H1 (cell line): Measurements from ENCODE around the gene L3MBTL4. TPM values are rescaled to one million over a fixed set of nuclear protein-coding genes. Genes with fewer than 3 reads are reported as not detected.

Experiments used
- CTCF ChIA-PET: fragments of 300-600 bp; sonication (Branson Sonifier 250); formaldehyde crosslinking; loops from one replicate; lab custom pipeline; 2021; ENCODE audit not compliant: partially characterized antibody; lab: Charles Lee
- POLR2A ChIA-PET: fragments of 300-600 bp; sonication (Branson Sonifier 250); formaldehyde crosslinking; loops from one replicate; lab custom pipeline; 2021; ENCODE audit warnings: inconsistent platforms; ENCODE audit not compliant: partially characterized antibody; lab: Charles Lee
- DNase-seq, 2 experiments: peaks; one replicate each; pipeline versions ENCODE4 v3.0.0 to v3.0.0-alpha.2; 2010 to 2022; ENCODE audit warnings: low spot score in 2 of 2, low read depth in 1 of 2, mixed read lengths in 1 of 2
- FAIRE-seq: peaks from 2 replicates; lab custom pipeline; 2011; peaks lifted over from hg19 to GRCh38; lab: Jason Lieb, UNC
- H2AFZ ChIP-seq: 2 replicates; pipeline ENCODE4 v1.8.1; 2012; ENCODE audit warnings: low read length, inconsistent platforms
- H2AK5ac ChIP-seq: 2 replicates; pipeline ENCODE4 v1.6.1; 2013; ENCODE audit warnings: low read depth, low read length
- H2BK120ac ChIP-seq: replicated peaks from 2 replicates; pipeline ENCODE3; 2013; ENCODE audit warnings: low read depth, low read length, inconsistent platforms
- H2BK12ac ChIP-seq: 2 replicates; pipeline ENCODE4 v1.6.1; 2013; ENCODE audit warnings: low read depth, low read length
- H2BK15ac ChIP-seq: 2 replicates; pipeline ENCODE4 v1.6.1; 2013; ENCODE audit warnings: low read length
- H2BK20ac ChIP-seq: 2 replicates; pipeline ENCODE4 v1.6.1; 2013; ENCODE audit warnings: low read length
- H2BK5ac ChIP-seq: 2 replicates; pipeline ENCODE4 v1.6.1; 2013; ENCODE audit warnings: low read depth, low read length
- H3K14ac ChIP-seq: 2 replicates; pipeline ENCODE4 v1.6.1; 2013; ENCODE audit warnings: inconsistent platforms; ENCODE audit not compliant: insufficient read length
- H3K18ac ChIP-seq: 2 replicates; pipeline ENCODE4 v1.6.1; 2013; ENCODE audit warnings: low read length; ENCODE audit errors: extremely low read depth
- H3K23ac ChIP-seq: 2 replicates; pipeline ENCODE4 v1.6.1; 2013; ENCODE audit warnings: inconsistent platforms; ENCODE audit not compliant: insufficient read length
- H3K23me2 ChIP-seq: 2 replicates; pipeline ENCODE4 v1.6.1; 2013; ENCODE audit warnings: low read depth, low read length
- H3K27ac ChIP-seq: 2 replicates; pipeline ENCODE4 v1.6.1; 2011; ENCODE audit warnings: low read depth, low read length, inconsistent platforms
- H3K27me3 ChIP-seq, 4 experiments: replicated peaks in 1 of 4; 1 replicate in 1 of 4; 2 replicates in 3 of 4; pipeline versions ENCODE4 v1.6.1 to v1.8.1; 2011 to 2013; ENCODE audit warnings: low read length in 3 of 4, mild to moderate bottlenecking in 3 of 4, inconsistent platforms in 2 of 4, mixed read lengths in 2 of 4, moderate library complexity in 1 of 4; ENCODE audit not compliant: control insufficient read depth in 3 of 4, insufficient read depth in 3 of 4; ENCODE audit errors: extremely low read depth in 1 of 4
- H3K36me3 ChIP-seq, 4 experiments: 2 replicates each; pipeline versions ENCODE4 v1.6.1 to v1.8.1; 2011 to 2013; ENCODE audit warnings: mild to moderate bottlenecking in 4 of 4, low read length in 3 of 4, moderate library complexity in 2 of 4, control low read depth in 1 of 4, inconsistent platforms in 1 of 4; ENCODE audit not compliant: insufficient read depth in 4 of 4, control insufficient read depth in 2 of 4
- H3K4ac ChIP-seq: replicated peaks from 2 replicates; pipeline ENCODE3; 2013; ENCODE audit warnings: low read length, low read depth, mixed read lengths, inconsistent platforms; ENCODE audit not compliant: insufficient read length
- H3K4me1 ChIP-seq, 4 experiments: replicated peaks in 1 of 4; 1 replicate in 1 of 4; 2 replicates in 3 of 4; pipeline versions ENCODE4 v1.6.1 to v1.8.1; 2011 to 2013; ENCODE audit warnings: low read length in 3 of 4, inconsistent platforms in 2 of 4, mixed read lengths in 1 of 4; ENCODE audit not compliant: insufficient read depth in 4 of 4, control insufficient read depth in 3 of 4
- H3K4me2 ChIP-seq, 2 experiments: 2 replicates each; pipeline versions ENCODE4 v1.6.1 to v1.8.1; 2011 to 2013; ENCODE audit warnings: low read depth in 2 of 2, low read length in 2 of 2, control low read depth in 1 of 2, inconsistent platforms in 1 of 2, mild to moderate bottlenecking in 1 of 2; ENCODE audit not compliant: insufficient read depth in 1 of 2
- H3K4me3 ChIP-seq, 4 experiments: fragments of 200-600, 300-600 bp in 1 of 4; sonication (generic), shearing (Covaris generic), sonication (Bioruptor Twin) in 1 of 4; 2 replicates each; pipeline versions ENCODE4 v1.5.1 to v1.8.1; 2011 to 2016; ENCODE audit warnings: low read length in 4 of 4, low read depth in 3 of 4, control low read depth in 2 of 4, inconsistent platforms in 2 of 4, mild to moderate bottlenecking in 2 of 4, mixed read lengths in 1 of 4, moderate library complexity in 1 of 4; ENCODE audit not compliant: insufficient read depth in 2 of 4; ENCODE audit errors: extremely low read depth in 1 of 4
- H3K56ac ChIP-seq: replicated peaks from 2 replicates; pipeline ENCODE3; 2013; ENCODE audit warnings: low read depth, mild to moderate bottlenecking, mixed read lengths, low read length, inconsistent platforms; ENCODE audit not compliant: insufficient read length
- H3K79me1 ChIP-seq: 2 replicates; pipeline ENCODE4 v1.6.1; 2013; ENCODE audit warnings: low read depth, low read length, control low read depth
- H3K79me2 ChIP-seq, 2 experiments: 2 replicates each; pipeline versions ENCODE4 v1.6.1 to v1.8.1; 2012 to 2013; ENCODE audit warnings: low read length in 2 of 2, mild to moderate bottlenecking in 2 of 2, inconsistent platforms in 1 of 2; ENCODE audit not compliant: insufficient read depth in 2 of 2, control insufficient read depth in 1 of 2
- H3K9ac ChIP-seq, 4 experiments: replicated peaks in 1 of 4; 1 replicate in 1 of 4; 2 replicates in 3 of 4; pipeline versions ENCODE4 v1.6.1 to v1.8.1; 2011 to 2013; ENCODE audit warnings: low read depth in 3 of 4, low read length in 3 of 4, control low read depth in 2 of 4, mild to moderate bottlenecking in 2 of 4, moderate library complexity in 2 of 4, inconsistent platforms in 1 of 4; ENCODE audit errors: extremely low read depth in 1 of 4
- H3K9me3 ChIP-seq, 2 experiments: 2 replicates each; pipeline versions ENCODE4 v1.6.1 to v1.8.1; 2012 to 2013; ENCODE audit warnings: mild to moderate bottlenecking in 2 of 2, moderate library complexity in 2 of 2, control low read depth in 1 of 2, inconsistent platforms in 1 of 2, low read depth in 1 of 2, low read length in 1 of 2, mixed read lengths in 1 of 2; ENCODE audit not compliant: insufficient read depth in 2 of 2
- H4K20me1 ChIP-seq, 2 experiments: replicated peaks in 1 of 2; 2 replicates each; pipeline versions ENCODE3 to v1.8.1; 2011 to 2013; ENCODE audit warnings: inconsistent platforms in 2 of 2, low read length in 2 of 2, mild to moderate bottlenecking in 1 of 2; ENCODE audit not compliant: insufficient read depth in 2 of 2, control insufficient read depth in 1 of 2
- H4K5ac ChIP-seq: 2 replicates; pipeline ENCODE4 v1.6.1; 2013; ENCODE audit warnings: low read length, low read depth, mixed read lengths, inconsistent platforms; ENCODE audit not compliant: insufficient read length
- H4K8ac ChIP-seq: 2 replicates; pipeline ENCODE4 v1.8.0; 2013; ENCODE audit warnings: mild to moderate bottlenecking, moderate library complexity, low read length, inconsistent platforms; ENCODE audit not compliant: insufficient read depth; ENCODE audit errors: extremely low read depth
- H4K91ac ChIP-seq: replicated peaks from 2 replicates; pipeline ENCODE3; 2013; ENCODE audit warnings: low read length, mixed read lengths, inconsistent platforms; ENCODE audit not compliant: insufficient read length
- CEBPB ChIP-seq: IDR thresholded peaks from 2 replicates; pipeline ENCODE4 v1.6.1; 2012; ENCODE audit warnings: low read depth, low read length
- CHD1 ChIP-seq: IDR thresholded peaks from 2 replicates; pipeline ENCODE4 v1.6.1; 2012; ENCODE audit warnings: low read depth, low read length, improper control_type of control experiment
- EP300 ChIP-seq, 2 experiments: IDR thresholded peaks; 1 replicate in 1 of 2; 2 replicates in 1 of 2; pipeline ENCODE4 v1.6.1; 2011 to 2012; ENCODE audit warnings: low read depth in 2 of 2, low read length in 2 of 2, mild to moderate bottlenecking in 2 of 2, borderline replicate concordance in 1 of 2, inconsistent platforms in 1 of 2, moderate library complexity in 1 of 2
- GABPA ChIP-seq: IDR thresholded peaks from 2 replicates; pipeline ENCODE4 v1.6.1; 2011; ENCODE audit warnings: mild to moderate bottlenecking, low read length, moderate library complexity, borderline replicate concordance; ENCODE audit not compliant: insufficient read depth
- HDAC6 ChIP-seq: IDR thresholded peaks from one replicate; pipeline ENCODE4 v1.7.1; 2012; ENCODE audit warnings: low read depth, mild to moderate bottlenecking, inconsistent platforms, low read length, moderate library complexity
- KDM1A ChIP-seq: fragments of 200-600, 300-600 bp; sonication (generic); IDR thresholded peaks from 2 replicates; pipeline ENCODE4 v1.7.1; 2016; ENCODE audit warnings: mild to moderate bottlenecking, low read length, borderline replicate concordance
- KDM4A ChIP-seq: IDR thresholded peaks from one replicate; pipeline ENCODE4 v1.7.1; 2012; ENCODE audit warnings: low read depth, mild to moderate bottlenecking, moderate library complexity, low read length, inconsistent platforms; ENCODE audit not compliant: severe bottlenecking
- MAFK ChIP-seq: IDR thresholded peaks from 2 replicates; pipeline ENCODE4 v1.6.1; 2012; ENCODE audit warnings: low read depth, mild to moderate bottlenecking, improper control_type of control experiment, low read length
- RBBP5 ChIP-seq: IDR thresholded peaks from 2 replicates; pipeline ENCODE4 v1.7.1; 2012; ENCODE audit warnings: low read depth, mild to moderate bottlenecking, inconsistent platforms, low read length, moderate library complexity, borderline replicate concordance
- RXRA ChIP-seq: IDR thresholded peaks from 2 replicates; pipeline ENCODE4 v1.6.1; 2011; ENCODE audit warnings: low read depth, mild to moderate bottlenecking, low read length, moderate library complexity; ENCODE audit not compliant: insufficient read depth
- SP1 ChIP-seq: IDR thresholded peaks from 2 replicates; pipeline ENCODE4 v1.6.1; 2011; ENCODE audit warnings: low read depth, low read length
- TAF1 ChIP-seq: IDR thresholded peaks from 2 replicates; pipeline ENCODE4 v1.6.1; 2011; ENCODE audit warnings: mild to moderate bottlenecking, low read depth, low read length
- TBP ChIP-seq: IDR thresholded peaks from 2 replicates; pipeline ENCODE4 v1.6.1; 2011; ENCODE audit warnings: low read depth, low read length, improper control_type of control experiment
- WGBS, 2 experiments: shearing (Covaris generic) in 1 of 2; methylation state at CpG; one replicate each; pipeline versions ENCODE4 v1.1.6 to v1.1.7; 2013 to 2015; ENCODE audit warnings: low lambda C conversion rate in 2 of 2, mixed read lengths in 2 of 2, inconsistent platforms in 1 of 2, low coverage in 1 of 2, missing lambda C conversion rate in 1 of 2; ENCODE audit not compliant: insufficient replicate concordance in 2 of 2, insufficient coverage in 1 of 2, insufficient read length in 1 of 2; ENCODE audit errors: extremely low coverage in 1 of 2, missing lambda C conversion rate in 1 of 2; 5-methylcytosine and 5-hydroxymethylcytosine counted together
- polyA plus RNA-seq, 7 experiments: library from polyadenylated mRNA; depleted of rRNA in 3 of 7; stranded (reverse) in 5 of 7; unstranded in 2 of 7; fragments of >200 nt in 5 of 7; fragments of 200-250 nt in 2 of 7; gene quantifications; 1 replicate in 5 of 7; 2 replicates in 1 of 7; 4 replicates in 1 of 7; pipeline versions ENCODE4 v1.2.1 to v1.2.3, GENCODE V29; 2011 to 2013; ENCODE audit warnings: missing spikeins in 2 of 7, mixed read lengths in 2 of 7
- total RNA-seq: library from RNA; stranded (reverse); fragmentation: NEBNext Ultra II Directional; extraction: Animal tissue kit (Norgen Biotek cat#: 25700); gene quantifications from 2 replicates; pipeline ENCODE4 v1.2.1, GENCODE V29; 2021
- TF ChIP-seq, protein P1 (sequence below): IDR thresholded peaks from 2 replicates; pipeline ENCODE4 v1.6.1; 2012; ENCODE audit warnings: inconsistent platforms

Gene L3MBTL4
- total and polyA plus RNA-seq, 2 of the 8 experiments (the other 6 are each of a cell fraction or from before 2014, with no cell fraction given): 1.0 to 2.1 TPM

DNA sequence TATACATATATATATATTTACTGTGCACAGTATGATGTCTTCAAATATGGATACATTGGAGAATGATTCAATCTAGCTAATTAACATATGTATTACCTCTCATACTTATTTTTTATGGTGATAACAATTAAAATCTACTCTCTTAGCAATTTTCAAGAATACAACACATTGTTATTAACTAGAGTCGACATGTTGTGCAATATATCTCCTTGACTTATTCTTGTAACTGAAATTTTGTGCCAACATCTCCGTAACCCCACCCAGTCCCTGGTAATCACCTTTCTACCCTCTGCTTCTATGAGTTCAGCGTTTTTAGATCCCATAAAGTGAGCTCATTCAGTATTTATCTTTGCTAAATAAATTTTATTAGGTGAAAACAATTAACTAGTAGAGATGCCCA, 303.0 kb downstream of the L3MBTL4 start:
- ChIA-PET POLR2A (no interaction called here), CTCF (interaction anchor here (0.7 kb wide), 1 partner anchor 236 kb away, joined by 3 read pairs; no protein-coding TSS in a partner anchor)
- no peak overlapping the region for H4K8ac ChIP-seq

More for the DNA sequence above, 303.0 kb downstream of the L3MBTL4 start:
- Histone ChIP-seq H3K27ac (no peak overlapping the region), H2AK5ac (no peak overlapping the region), H3K4me2 (no peak overlapping the region), H3K27me3 (no peaks in the 10 kb centered on the region), H3K79me2 (no peaks in the 10 kb centered on the region), H3K4me3 (no peak overlapping the region), H2BK12ac (no peak overlapping the region), H4K20me1 (no peaks in the 10 kb centered on the region), H3K36me3 (no peaks in the 10 kb centered on the region), H3K23ac (no peak overlapping the region), H3K79me1 (no peaks in the 10 kb centered on the region), H2BK20ac (no peak overlapping the region), H3K56ac (no peak overlapping the region), H3K14ac (no peak overlapping the region), H4K5ac (no peak overlapping the region), H4K91ac (no peak overlapping the region), H2BK120ac (no peak overlapping the region), H2BK15ac (no peak overlapping the region), H3K9ac (no peak overlapping the region), H3K18ac (no peak overlapping the region), H2BK5ac (no peak overlapping the region), H3K4me1 (no peaks in the 10 kb centered on the region), H2AFZ (no peak overlapping the region), H3K23me2 (no peaks in the 10 kb centered on the region), H3K4ac (no peak overlapping the region), H3K9me3 (no peaks in the 10 kb centered on the region)
- DNase-seq (no peak), FAIRE-seq (no peak)
- WGBS, 2 experiments: 90% methylated on average over 3 of the region's 3 CpGs; no CpG with 5 or more reads in 1 of the 2 experiments
- TF ChIP-seq SP1: no peak
- no peak for TF ChIP-seq GABPA
- TF ChIP-seq KDM4A: no peak
- no peak for TF ChIP-seq CHD1
- no peak for TF ChIP-seq RBBP5
- TF ChIP-seq, protein P1, sequence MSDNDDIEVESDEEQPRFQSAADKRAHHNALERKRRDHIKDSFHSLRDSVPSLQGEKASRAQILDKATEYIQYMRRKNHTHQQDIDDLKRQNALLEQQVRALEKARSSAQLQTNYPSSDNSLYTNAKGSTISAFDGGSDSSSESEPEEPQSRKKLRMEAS: no peak
- no peak for TF ChIP-seq RXRA
- no peak for TF ChIP-seq TAF1
- TF ChIP-seq KDM1A: no peak
- no peak for TF ChIP-seq MAFK
- no peak for TF ChIP-seq CEBPB
- no peak for TF ChIP-seq TBP
- no peak for TF ChIP-seq EP300 (IDR thresholded peaks at IDR 0.05; ENCODE audit: borderline replicate concordance in 1 of 2, low read depth in 2 of 2, low read length in 2 of 2)
- TF ChIP-seq HDAC6: no peak
